ENCODE data around the gene CD44.

Gene CD44

DNA sequence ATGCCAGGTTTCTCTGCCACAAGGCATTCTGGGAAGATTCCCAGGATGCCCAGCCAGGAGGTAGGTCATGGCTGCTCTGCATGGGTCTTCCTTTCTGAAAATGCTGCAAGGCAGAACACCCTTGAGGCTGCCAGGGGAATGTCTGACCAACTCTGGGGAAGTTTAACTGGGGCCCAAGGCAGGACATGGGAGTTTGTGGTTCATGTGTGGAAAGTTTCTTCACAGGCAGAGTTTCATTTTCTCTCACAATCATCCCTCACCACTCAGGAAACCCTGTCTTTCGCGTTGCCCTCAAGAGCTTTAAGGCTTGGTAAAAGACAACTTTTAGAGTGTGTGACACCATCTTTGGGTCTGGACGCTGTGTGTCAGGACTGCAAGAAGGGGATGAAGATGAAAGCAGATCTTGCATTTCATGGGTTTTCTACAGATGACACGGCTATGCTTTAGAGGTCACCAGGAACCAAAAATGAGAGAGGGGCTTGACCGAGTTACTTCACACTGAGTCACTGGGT is 133.5 kb downstream of the CD44 start:
- no peak overlapping the region for H3K4me3 ChIP-seq (ENCODE audit: control insufficient read depth, low read depth, low read length)
- TF ChIP-seq, protein P1, sequence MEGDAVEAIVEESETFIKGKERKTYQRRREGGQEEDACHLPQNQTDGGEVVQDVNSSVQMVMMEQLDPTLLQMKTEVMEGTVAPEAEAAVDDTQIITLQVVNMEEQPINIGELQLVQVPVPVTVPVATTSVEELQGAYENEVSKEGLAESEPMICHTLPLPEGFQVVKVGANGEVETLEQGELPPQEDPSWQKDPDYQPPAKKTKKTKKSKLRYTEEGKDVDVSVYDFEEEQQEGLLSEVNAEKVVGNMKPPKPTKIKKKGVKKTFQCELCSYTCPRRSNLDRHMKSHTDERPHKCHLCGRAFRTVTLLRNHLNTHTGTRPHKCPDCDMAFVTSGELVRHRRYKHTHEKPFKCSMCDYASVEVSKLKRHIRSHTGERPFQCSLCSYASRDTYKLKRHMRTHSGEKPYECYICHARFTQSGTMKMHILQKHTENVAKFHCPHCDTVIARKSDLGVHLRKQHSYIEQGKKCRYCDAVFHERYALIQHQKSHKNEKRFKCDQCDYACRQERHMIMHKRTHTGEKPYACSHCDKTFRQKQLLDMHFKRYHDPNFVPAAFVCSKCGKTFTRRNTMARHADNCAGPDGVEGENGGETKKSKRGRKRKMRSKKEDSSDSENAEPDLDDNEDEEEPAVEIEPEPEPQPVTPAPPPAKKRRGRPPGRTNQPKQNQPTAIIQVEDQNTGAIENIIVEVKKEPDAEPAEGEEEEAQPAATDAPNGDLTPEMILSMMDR (IDR thresholded peaks at IDR 0.05; ENCODE audit: control insufficient read depth, insufficient read depth, low read depth, low read length, missing control alignments), result no peak
- DNase-seq (ENCODE audit: low read depth), result no peak

DNA sequence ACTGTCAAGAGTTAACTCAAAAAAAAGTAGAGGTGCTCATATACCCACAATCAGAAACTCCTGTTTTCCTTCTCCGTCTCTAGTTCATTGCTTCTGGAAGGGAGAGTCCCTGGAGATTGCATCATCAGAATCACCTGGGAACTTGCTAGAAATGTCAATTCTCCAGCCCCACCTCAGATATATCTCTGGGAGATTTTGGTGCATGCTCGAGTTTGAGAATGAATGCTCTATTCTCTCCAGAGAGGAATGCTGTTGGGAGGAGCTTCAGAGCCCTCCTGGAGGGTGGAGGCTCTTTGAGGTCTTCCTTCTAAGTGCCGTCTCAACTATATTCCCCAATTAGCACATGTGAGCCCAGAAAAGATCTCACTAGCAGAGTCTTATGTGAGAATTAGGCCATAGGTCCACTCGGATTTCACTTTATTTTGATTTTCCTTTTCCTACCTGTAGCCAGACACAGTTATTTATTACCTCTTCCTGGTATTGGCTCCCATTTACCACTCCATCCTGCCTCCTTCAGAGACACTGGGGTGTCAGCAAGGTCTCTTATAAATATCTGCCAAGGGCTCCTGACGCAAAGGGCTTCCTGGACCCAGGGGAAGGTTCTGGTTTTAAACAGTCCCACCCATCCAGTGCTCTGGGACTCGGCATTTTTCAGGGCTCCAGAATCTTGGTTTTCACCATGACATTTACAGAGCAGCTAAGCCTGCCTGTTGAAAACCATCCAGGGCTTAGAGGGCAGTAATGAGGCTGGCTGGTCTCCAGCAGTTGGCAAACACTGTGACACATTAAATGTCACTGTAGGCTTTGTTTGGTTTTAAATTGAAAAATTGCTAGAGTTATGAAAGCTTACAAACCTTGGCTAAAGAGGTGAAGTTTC is 136.2 kb downstream of the CD44 start:
- no peak for DNase-seq (ENCODE audit: low read depth)
- H3K4me3 ChIP-seq (ENCODE audit: control insufficient read depth, low read depth, low read length), result no peak overlapping the region
- TF ChIP-seq, protein P1 (IDR thresholded peaks at IDR 0.05; ENCODE audit: control insufficient read depth, insufficient read depth, low read depth, low read length, missing control alignments), result no peak

DNA sequence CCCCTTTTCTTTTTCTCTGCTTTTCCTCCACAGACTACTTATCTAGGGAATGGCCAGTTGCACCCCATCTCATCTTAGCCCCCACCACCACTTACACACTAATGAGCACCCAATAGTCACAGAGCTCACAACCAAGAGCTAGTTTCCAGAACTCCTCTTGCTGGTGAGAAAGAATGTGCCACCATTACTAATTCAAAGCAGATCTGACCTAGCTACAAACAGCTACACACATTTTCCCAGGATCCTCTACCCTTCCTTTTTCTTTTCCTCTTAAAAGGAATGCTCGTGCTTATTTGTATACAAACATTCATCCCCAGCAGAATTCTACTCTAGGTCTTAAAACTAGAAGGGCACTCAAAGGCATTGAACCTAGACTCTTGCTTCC is 136.8 kb downstream of the CD44 start:
- H3K4me3 ChIP-seq (ENCODE audit: control insufficient read depth, low read depth, low read length), result no peak overlapping the region
- DNase-seq (ENCODE audit: low read depth), result no peak
- TF ChIP-seq, protein P1 (IDR thresholded peaks at IDR 0.05; ENCODE audit: control insufficient read depth, insufficient read depth, low read depth, low read length, missing control alignments), result no peak

DNA sequence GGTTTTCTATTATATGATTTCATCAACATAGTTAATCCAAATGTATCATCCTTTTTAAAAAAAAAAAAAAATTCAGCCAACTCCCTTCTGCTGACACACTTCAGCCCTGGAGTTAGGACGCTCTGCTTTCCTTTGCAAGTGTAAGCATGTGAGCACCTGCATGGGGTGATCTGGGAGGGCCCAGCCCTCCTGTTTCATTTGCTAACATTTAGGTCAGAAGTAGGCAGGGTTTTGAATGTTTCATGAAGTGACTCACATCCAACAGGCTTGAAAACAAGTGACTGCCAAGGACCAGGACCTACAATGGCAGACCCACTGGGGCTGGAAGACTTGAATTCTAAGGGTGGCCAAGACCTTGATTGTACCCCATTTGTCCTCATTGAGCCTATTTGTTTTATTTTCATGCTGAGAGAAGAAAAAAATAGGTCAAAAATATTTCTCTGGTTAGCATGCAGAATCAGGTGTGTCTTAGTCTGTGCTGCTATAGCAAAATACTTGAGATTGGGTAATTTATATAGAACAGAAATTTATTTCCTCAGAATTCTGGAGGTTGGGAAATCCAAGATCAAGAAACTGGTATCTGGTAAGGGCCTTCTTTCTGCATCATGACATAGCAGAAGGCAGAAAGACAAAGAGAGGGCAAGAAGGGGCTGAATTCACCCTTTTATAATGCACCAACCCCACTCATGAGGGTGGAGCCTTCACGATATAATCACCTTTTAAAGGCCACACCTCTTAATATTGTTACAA is 137.6 kb downstream of the CD44 start:
- no peak for DNase-seq (ENCODE audit: low read depth)
- TF ChIP-seq, protein P1 (IDR thresholded peaks at IDR 0.05; ENCODE audit: control insufficient read depth, insufficient read depth, low read depth, low read length, missing control alignments), result no peak
- H3K4me3 ChIP-seq (ENCODE audit: control insufficient read depth, low read depth, low read length), result no peak overlapping the region

DNA sequence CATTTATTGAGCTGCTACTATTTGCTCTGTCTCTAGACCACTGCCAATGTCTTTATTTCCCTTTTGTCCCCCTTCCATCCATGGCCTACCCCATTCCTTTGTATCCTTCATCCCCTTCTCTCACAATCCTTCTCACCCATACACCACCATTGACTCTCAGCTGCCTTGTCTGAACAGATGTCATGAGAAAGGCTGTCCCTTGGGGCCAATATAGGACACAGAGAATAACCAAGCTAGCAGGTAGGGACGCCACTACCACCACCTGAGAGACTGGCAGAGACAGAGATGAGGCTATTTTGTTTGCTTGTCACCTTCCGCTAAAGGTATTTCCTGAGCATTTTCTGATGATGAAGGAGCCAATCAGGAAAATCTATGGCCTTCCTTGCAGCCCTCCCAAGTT is 138.9 kb downstream of the CD44 start:
- no peak for DNase-seq (ENCODE audit: low read depth)
- TF ChIP-seq, protein P1 (IDR thresholded peaks at IDR 0.05; ENCODE audit: control insufficient read depth, insufficient read depth, low read depth, low read length, missing control alignments), result no peak
- H3K4me3 ChIP-seq (ENCODE audit: control insufficient read depth, low read depth, low read length), result no peak overlapping the region

DNA sequence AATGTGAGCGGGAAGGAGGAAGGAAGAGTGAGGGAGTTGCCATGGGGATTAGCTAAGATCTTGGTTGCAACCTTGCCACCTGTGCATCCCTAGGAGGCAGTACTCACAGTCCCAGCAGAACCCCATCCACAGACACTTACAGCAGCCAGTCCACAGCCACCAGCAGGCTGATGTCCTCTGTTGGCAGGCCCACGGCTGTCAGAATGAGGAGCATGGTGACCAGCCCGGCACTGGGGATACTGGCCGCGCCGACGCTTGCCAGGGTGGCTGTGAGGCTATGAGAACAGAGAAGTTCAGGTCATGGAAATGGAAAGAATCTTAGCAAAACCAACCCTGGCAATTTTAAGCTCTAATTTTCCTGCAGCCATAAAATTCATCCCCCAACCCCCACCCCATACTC is 141.8 kb downstream of the CD44 start:
- no peak overlapping the region for H3K4me3 ChIP-seq (ENCODE audit: control insufficient read depth, low read depth, low read length)
- TF ChIP-seq, protein P1 (IDR thresholded peaks at IDR 0.05; ENCODE audit: control insufficient read depth, insufficient read depth, low read depth, low read length, missing control alignments), result no peak
- DNase-seq (ENCODE audit: low read depth), result no peak
